CD14-positive monocyte (primary cell): ENCODE data around the gene C16orf54. TPM values are rescaled to one million over a fixed set of nuclear protein-coding genes. Genes with fewer than 3 reads are reported as not detected.
"Not testable (repeated sequence)": the region's sequence is repeated elsewhere in the genome, so short reads cannot be mapped to it uniquely, and the experiment has no call there.

Experiments used
- DNase-seq, 3 donors: peaks; one replicate each; pipeline ENCODE4 v3.0.0-alpha.2; 2011 to 2022
- H2AFZ ChIP-seq: 2 replicates; pipeline ENCODE4 v1.6.0; 2012; ENCODE audit warnings: mild to moderate bottlenecking, low read depth, low read length, inconsistent platforms; ENCODE audit not compliant: insufficient read depth, poor library complexity, severe bottlenecking
- H3K27ac ChIP-seq, 2 donors: 1 replicate in 1 of 2; 2 replicates in 1 of 2; pipeline ENCODE4 v1.5.1; 2012 to 2013; ENCODE audit warnings: low read length in 2 of 2, control low read depth in 1 of 2, inconsistent platforms in 1 of 2, low read depth in 1 of 2, mild to moderate bottlenecking in 1 of 2
- H3K27me3 ChIP-seq, 2 donors: one replicate each; pipeline versions ENCODE4 v1.6.0 to v1.6.1; 2011 to 2013; ENCODE audit warnings: low read length in 2 of 2; ENCODE audit not compliant: control insufficient read depth in 2 of 2, insufficient read depth in 2 of 2
- H3K36me3 ChIP-seq, 2 donors: replicated peaks in 1 of 2; 1 replicate in 1 of 2; 2 replicates in 1 of 2; pipeline versions ENCODE4 v1.5.1 to v1.6.1; 2012 to 2013; ENCODE audit warnings: low read length in 2 of 2, control low read depth in 1 of 2, inconsistent platforms in 1 of 2, mild to moderate bottlenecking in 1 of 2; ENCODE audit not compliant: insufficient read depth in 2 of 2, control insufficient read depth in 1 of 2
- H3K4me1 ChIP-seq, 2 donors: 1 replicate in 1 of 2; 2 replicates in 1 of 2; pipeline versions ENCODE4 v1.5.1 to v1.6.1; 2012 to 2013; ENCODE audit warnings: low read length in 2 of 2, control low read depth in 1 of 2, inconsistent platforms in 1 of 2, mild to moderate bottlenecking in 1 of 2, moderate library complexity in 1 of 2; ENCODE audit not compliant: insufficient read depth in 2 of 2, control insufficient read depth in 1 of 2
- H3K4me2 ChIP-seq: replicated peaks from 2 replicates; pipeline ENCODE3; 2012; ENCODE audit warnings: low read length, moderate library complexity, mild to moderate bottlenecking; ENCODE audit not compliant: poor library complexity, severe bottlenecking; ENCODE audit errors: extremely low read depth
- H3K4me3 ChIP-seq, 3 experiments: fragments of 200-600 bp in 1 of 3; sonication (generic) in 1 of 3; replicated peaks in 1 of 3; 1 replicate in 2 of 3; 2 replicates in 1 of 3; pipeline ENCODE4 v1.5.1; 2011 to 2013; ENCODE audit warnings: low read length in 3 of 3, mild to moderate bottlenecking in 3 of 3, control low read depth in 2 of 3, low read depth in 2 of 3, inconsistent platforms in 1 of 3, moderate library complexity in 1 of 3
- H3K79me2 ChIP-seq: 2 replicates; pipeline ENCODE4 v1.6.0; 2012; ENCODE audit warnings: mild to moderate bottlenecking, control low read depth, inconsistent platforms, low read length, moderate library complexity; ENCODE audit not compliant: insufficient read depth
- H3K9ac ChIP-seq: 2 replicates; pipeline ENCODE4 v1.6.0; 2017; ENCODE audit warnings: low read length, mild to moderate bottlenecking; ENCODE audit not compliant: insufficient read depth, poor library complexity, severe bottlenecking
- H3K9me3 ChIP-seq, 2 donors: replicated peaks in 1 of 2; 1 replicate in 1 of 2; 2 replicates in 1 of 2; pipeline versions ENCODE4 v1.5.1 to v1.6.1; 2012 to 2013; ENCODE audit warnings: low read length in 2 of 2, control low read depth in 1 of 2; ENCODE audit not compliant: control insufficient read depth in 1 of 2, insufficient read depth in 1 of 2
- H4K20me1 ChIP-seq: 2 replicates; pipeline ENCODE4 v1.6.0; 2012; ENCODE audit warnings: mild to moderate bottlenecking, low read length, control low read depth, moderate library complexity; ENCODE audit not compliant: insufficient read depth
- H3K27ac Mint-ChIP-seq, 7 donors: one replicate each; pipeline ENCODE4 v1.8.0; 2020; ENCODE audit warnings: mild to moderate bottlenecking in 7 of 7, mixed read lengths in 7 of 7, moderate library complexity in 6 of 7, inconsistent platforms in 2 of 7
- H3K27me3 Mint-ChIP-seq, 3 donors: one replicate each; pipeline ENCODE4 v1.8.0; 2021 to 2022; ENCODE audit warnings: low read depth in 3 of 3, mild to moderate bottlenecking in 3 of 3, mixed read lengths in 3 of 3, moderate library complexity in 3 of 3, inconsistent platforms in 1 of 3
- H3K36me3 Mint-ChIP-seq, 2 donors: one replicate each; pipeline ENCODE4 v1.8.0; 2020; ENCODE audit warnings: mixed read lengths in 2 of 2, inconsistent platforms in 1 of 2, mild to moderate bottlenecking in 1 of 2
- H3K4me1 Mint-ChIP-seq: one replicate; pipeline ENCODE4 v1.8.0; 2020; ENCODE audit warnings: mild to moderate bottlenecking, mixed read lengths
- H3K4me3 Mint-ChIP-seq, 2 donors: one replicate each; pipeline ENCODE4 v1.8.0; 2020; ENCODE audit warnings: mild to moderate bottlenecking in 2 of 2, mixed read lengths in 2 of 2, moderate library complexity in 1 of 2
- H3K9me3 Mint-ChIP-seq, 7 donors: one replicate each; pipeline ENCODE4 v1.8.0; 2020 to 2022; ENCODE audit warnings: mixed read lengths in 7 of 7, mild to moderate bottlenecking in 6 of 7, moderate library complexity in 6 of 7, inconsistent platforms in 2 of 7
- CTCF ChIP-seq: fragments of 200-600 bp; IDR thresholded peaks from one replicate; pipeline ENCODE4 v1.8.0; 2022; ENCODE audit warnings: antibody characterized with exemption, mild to moderate bottlenecking
- WGBS: methylation state at CpG from one replicate; pipeline ENCODE4 v1.1.5; 2013; ENCODE audit warnings: missing lambda C conversion rate; ENCODE audit not compliant: insufficient coverage; 5-methylcytosine and 5-hydroxymethylcytosine counted together
- intact Hi-C, 2 donors: fragments of 100-400 bp; cut with micrococcal nuclease; formaldehyde crosslinking; loops; one replicate each; pipeline versions ENCODE4 v1.15.0 to v1.15.1; 2023
- polyA plus RNA-seq, 3 donors: library from polyadenylated mRNA; depleted of rRNA in 1 of 3; unstranded in 2 of 3; stranded (reverse) in 1 of 3; fragments of 300-500 nt in 2 of 3; fragments of >200 nt in 1 of 3; fragmentation: Illumina TruSeq in 2 of 3; gene quantifications; 1 replicate in 2 of 3; 2 replicates in 1 of 3; pipeline ENCODE4 v1.2.3, GENCODE V29; 2012 to 2021

Gene C16orf54
- polyA plus RNA-seq, 3 donors: 24.6 to 32.0 (median 29.2) TPM

GRCh38 chr16:29708917-29709600 lies 36.7 kb downstream of the C16orf54 start:
- no peak overlapping the region for H3K27ac Mint-ChIP-seq
- H3K27me3 Mint-ChIP-seq: peaks cover 3 to 6% (median 5%) of the 10 kb centered on the region in 3 donors
- Histone ChIP-seq H3K27ac (no peak overlapping the region), H3K9me3 (no peaks in the 10 kb centered on the region), H3K4me1 (peaks cover 22 to 30% of the 10 kb centered on the region in 2 donors), H3K36me3 (no peaks in the 10 kb centered on the region), H3K9ac (no peak overlapping the region), H3K79me2 (no peaks in the 10 kb centered on the region), H3K27me3 (no peaks in the 10 kb centered on the region), H4K20me1 (no peaks in the 10 kb centered on the region), H2AFZ (no peak overlapping the region), H3K4me2 (no peak overlapping the region), H3K4me3 (no peak overlapping the region)
- DNase-seq: no peak
- no peaks in the 10 kb centered on the region for H3K36me3 Mint-ChIP-seq
- H3K4me1 Mint-ChIP-seq: peaks cover 26% of the 10 kb centered on the region
- TF ChIP-seq CTCF: no peak
- H3K9me3 Mint-ChIP-seq: peaks cover 0 to 3% (median 0%) of the 10 kb centered on the region in 7 donors
- intact Hi-C loops: no loop called here
- WGBS: 62% methylated on average over 4 of the region's 16 CpGs
- no peak overlapping the region for H3K4me3 Mint-ChIP-seq

GRCh38 chr16:29707160-29707559 lies 38.6 kb downstream of the C16orf54 start:
- H4K20me1 ChIP-seq, H3K36me3 Mint-ChIP-seq, DNase-seq, H3K27ac Mint-ChIP-seq, H2AFZ ChIP-seq, H3K27me3 ChIP-seq, H3K4me3 ChIP-seq, H3K36me3 ChIP-seq, intact Hi-C loops, H3K9ac ChIP-seq, H3K27ac ChIP-seq, H3K79me2 ChIP-seq, H3K9me3 Mint-ChIP-seq, H3K4me2 ChIP-seq, H3K9me3 ChIP-seq, H3K4me3 Mint-ChIP-seq: not testable (repeated sequence)
- whole genome bisulfite sequencing: no CpG with 5 or more reads among the region's 1 CpG
- H3K4me1 Mint-ChIP-seq: peaks cover 31% of the 10 kb centered on the region
- peaks cover 21 to 26% of the 10 kb centered on the region in 2 donors for H3K4me1 ChIP-seq
- peaks cover 12 to 16% (median 15%) of the 10 kb centered on the region in 3 donors for H3K27me3 Mint-ChIP-seq
